ENCODE measurements around the gene NT5C1A. TPM values are rescaled to one million over a fixed set of nuclear protein-coding genes. Genes with fewer than 3 reads are reported as not detected.

Gene NT5C1A
- total RNA-seq, 3 donors from 2014 or later: 0.29 TPM; not detected in 2

GRCh38 chr1:39645411-39646043 lies 26.4 kb downstream of the NT5C1A start:
- Histone ChIP-seq H3K36me3 (no peaks in the 10 kb centered on the region), H3K9me3 (no peaks in the 10 kb centered on the region), H3K4me3 (no peak overlapping the region), H3K4me1 (no peaks in the 10 kb centered on the region), H3K27ac (no peak overlapping the region), H3K27me3 (peaks cover 0 to under 1% of the 10 kb centered on the region in 2 donors)
- DNase-seq (ENCODE audit: low spot score in 2 of 2): no peak
- TF ChIP-seq, protein P1, sequence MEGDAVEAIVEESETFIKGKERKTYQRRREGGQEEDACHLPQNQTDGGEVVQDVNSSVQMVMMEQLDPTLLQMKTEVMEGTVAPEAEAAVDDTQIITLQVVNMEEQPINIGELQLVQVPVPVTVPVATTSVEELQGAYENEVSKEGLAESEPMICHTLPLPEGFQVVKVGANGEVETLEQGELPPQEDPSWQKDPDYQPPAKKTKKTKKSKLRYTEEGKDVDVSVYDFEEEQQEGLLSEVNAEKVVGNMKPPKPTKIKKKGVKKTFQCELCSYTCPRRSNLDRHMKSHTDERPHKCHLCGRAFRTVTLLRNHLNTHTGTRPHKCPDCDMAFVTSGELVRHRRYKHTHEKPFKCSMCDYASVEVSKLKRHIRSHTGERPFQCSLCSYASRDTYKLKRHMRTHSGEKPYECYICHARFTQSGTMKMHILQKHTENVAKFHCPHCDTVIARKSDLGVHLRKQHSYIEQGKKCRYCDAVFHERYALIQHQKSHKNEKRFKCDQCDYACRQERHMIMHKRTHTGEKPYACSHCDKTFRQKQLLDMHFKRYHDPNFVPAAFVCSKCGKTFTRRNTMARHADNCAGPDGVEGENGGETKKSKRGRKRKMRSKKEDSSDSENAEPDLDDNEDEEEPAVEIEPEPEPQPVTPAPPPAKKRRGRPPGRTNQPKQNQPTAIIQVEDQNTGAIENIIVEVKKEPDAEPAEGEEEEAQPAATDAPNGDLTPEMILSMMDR (IDR thresholded peaks at IDR 0.05): no peak
- no peak for TF ChIP-seq POLR2A (IDR thresholded peaks at IDR 0.05)
- TF ChIP-seq POLR2AphosphoS5 (IDR thresholded peaks at IDR 0.05): no peak
- intact Hi-C loops (cut with DNase I; ENCODE audit: low total_unique reads): no loop called here

- H3K27me3 ChIP-seq: peaks cover 0 to 17% of the 10 kb centered on the region in 2 donors
- H3K27ac ChIP-seq: no peak overlapping the region
- no peaks in the 10 kb centered on the region for H3K36me3 ChIP-seq
- no peaks in the 10 kb centered on the region for H3K9me3 ChIP-seq
- DNase-seq (ENCODE audit: low spot score in 2 of 2): no peak
- no peak overlapping the region for H3K4me3 ChIP-seq
- H3K4me1 ChIP-seq: no peaks in the 10 kb centered on the region
- TF ChIP-seq POLR2A (IDR thresholded peaks at IDR 0.05) (no peak), POLR2AphosphoS5 (IDR thresholded peaks at IDR 0.05) (no peak)
- TF ChIP-seq, protein P1 (IDR thresholded peaks at IDR 0.05): no peak
- intact Hi-C loops (cut with DNase I; ENCODE audit: low total_unique reads): no loop called here
Measured at GRCh38 chr1:39643705-39644104, 28.2 kb downstream of the NT5C1A start.

DNA sequence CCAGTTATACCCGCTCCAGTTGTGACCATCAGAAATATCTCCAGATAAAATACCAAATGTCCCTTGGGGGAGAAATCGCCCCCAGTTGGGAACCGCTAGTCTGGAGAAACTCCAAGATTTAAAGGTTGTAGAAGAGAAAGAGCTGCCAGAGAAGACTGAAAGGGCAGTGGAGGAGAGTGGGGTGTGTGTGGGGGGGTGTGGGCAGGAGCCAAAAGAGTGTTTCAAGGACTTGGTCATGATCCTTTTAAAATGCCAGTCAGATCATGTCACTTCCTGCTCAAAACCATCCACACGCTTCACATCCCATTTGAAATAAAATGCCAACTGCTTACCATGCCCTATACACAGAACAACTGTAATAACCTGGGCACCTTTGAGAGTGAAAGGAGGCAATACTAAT lies 29.1 kb downstream of the NT5C1A start:
- DNase-seq (ENCODE audit: low spot score in 2 of 2): no peak
- TF ChIP-seq, protein P1 (IDR thresholded peaks at IDR 0.05): no peak
- TF ChIP-seq POLR2A (IDR thresholded peaks at IDR 0.05): no peak
- TF ChIP-seq POLR2AphosphoS5 (IDR thresholded peaks at IDR 0.05): no peak
- intact Hi-C loops (cut with DNase I; ENCODE audit: low total_unique reads): no loop called here
- Histone ChIP-seq H3K9me3 (no peaks in the 10 kb centered on the region), H3K4me1 (no peaks in the 10 kb centered on the region), H3K27ac (no peak overlapping the region), H3K36me3 (no peaks in the 10 kb centered on the region), H3K4me3 (no peak overlapping the region), H3K27me3 (peaks cover 0 to 24% of the 10 kb centered on the region in 2 donors)

GRCh38 chr1:39640861-39641260 lies 31.0 kb downstream of the NT5C1A start:
- DNase-seq (ENCODE audit: low spot score in 2 of 2): no peak
- TF ChIP-seq POLR2A (IDR thresholded peaks at IDR 0.05) (no peak), POLR2AphosphoS5 (IDR thresholded peaks at IDR 0.05) (no peak)
- TF ChIP-seq, protein P1 (IDR thresholded peaks at IDR 0.05): no peak
- intact Hi-C loops (cut with DNase I; ENCODE audit: low total_unique reads): no loop called here
- Histone ChIP-seq H3K27me3 (peaks cover 0 to 34% of the 10 kb centered on the region in 2 donors), H3K9me3 (no peaks in the 10 kb centered on the region), H3K4me3 (no peak overlapping the region), H3K36me3 (no peaks in the 10 kb centered on the region), H3K27ac (no peak overlapping the region), H3K4me1 (no peaks in the 10 kb centered on the region)

- TF ChIP-seq POLR2AphosphoS5 (IDR thresholded peaks at IDR 0.05): no peak
- TF ChIP-seq, protein P1 (IDR thresholded peaks at IDR 0.05): peak in 1 of 3 donors; percentile 15
- TF ChIP-seq POLR2A (IDR thresholded peaks at IDR 0.05): no peak
- DNase-seq (ENCODE audit: low spot score in 2 of 2): no peak
- Histone ChIP-seq H3K27me3 (peaks cover 0 to 46% of the 10 kb centered on the region in 2 donors), H3K36me3 (no peaks in the 10 kb centered on the region), H3K27ac (peak within 1 kb of the TSS; percentile 40 to 73), H3K4me1 (no peaks in the 10 kb centered on the region), H3K4me3 (peak within 1 kb of the TSS; percentile 47 to 65 (median 51)), H3K9me3 (no peaks in the 10 kb centered on the region)
- intact Hi-C loops (cut with DNase I; ENCODE audit: low total_unique reads): no loop called here
Measured at GRCh38 chr1:39639305-39640130, 32.4 kb downstream of the NT5C1A start, which contains the start of gene HEYL. Gene HEYL, minus strand, starts transcription at chr1:39639643. Its CDS starts 18 bp downstream, at chr1:39639625.

Data from breast epithelium (tissue), 4 donors.